Measurements from ENCODE around the gene PRICKLE3.
A peak's percentile ranks its signal among the peaks of the same experiment; 100 is the strongest.

The PRICKLE3 gene

GRCh38 chrX:49206543-49206942, 20.4 kb upstream of the PRICKLE3 start:
- TF ChIP-seq CTCF (IDR thresholded peaks at IDR 0.05; ENCODE audit: extremely low read depth, missing control alignments) = no peak
- no peak for DNase-seq (ENCODE audit: low spot score)

- DNase-seq (ENCODE audit: low spot score) = no peak
- no peak for TF ChIP-seq CTCF (IDR thresholded peaks at IDR 0.05; ENCODE audit: extremely low read depth, missing control alignments)
Measured at GRCh38 chrX:49205443-49205842, 19.3 kb upstream of the PRICKLE3 start.

GRCh38 chrX:49204709-49205108, 18.5 kb upstream of the PRICKLE3 start:
- TF ChIP-seq CTCF (IDR thresholded peaks at IDR 0.05; ENCODE audit: extremely low read depth, missing control alignments) = no peak
- no peak for DNase-seq (ENCODE audit: low spot score)

GRCh38 chrX:49204017-49204416, 17.8 kb upstream of the PRICKLE3 start:
- no peak for DNase-seq (ENCODE audit: low spot score)
- no peak for TF ChIP-seq CTCF (IDR thresholded peaks at IDR 0.05; ENCODE audit: extremely low read depth, missing control alignments)

GRCh38 chrX:49203536-49203935, 17.4 kb upstream of the PRICKLE3 start:
- no peak for DNase-seq (ENCODE audit: low spot score)
- no peak for TF ChIP-seq CTCF (IDR thresholded peaks at IDR 0.05; ENCODE audit: extremely low read depth, missing control alignments)

- no peak for DNase-seq (ENCODE audit: low spot score)
- TF ChIP-seq CTCF (IDR thresholded peaks at IDR 0.05; ENCODE audit: extremely low read depth, missing control alignments) = no peak
Measured at GRCh38 chrX:49202022-49202421, 15.8 kb upstream of the PRICKLE3 start.

GRCh38 chrX:49199906-49200771, 14.0 kb upstream of the PRICKLE3 start, which contains the start of gene SYP:
TSS of gene SYP (minus strand) at chrX:49200193. CDS start at chrX:49200186, 7 bp downstream.
- TF ChIP-seq CTCF (IDR thresholded peaks at IDR 0.05; ENCODE audit: extremely low read depth, missing control alignments) = no peak
- peak; percentile 93 for DNase-seq (ENCODE audit: low spot score)
